ENCODE measurements around the gene PDZD7.
"Not testable (repeated sequence)": the region's sequence is repeated elsewhere in the genome, so short reads cannot be mapped to it uniquely, and the experiment has no call there.

PDZD7 gene

DNA sequence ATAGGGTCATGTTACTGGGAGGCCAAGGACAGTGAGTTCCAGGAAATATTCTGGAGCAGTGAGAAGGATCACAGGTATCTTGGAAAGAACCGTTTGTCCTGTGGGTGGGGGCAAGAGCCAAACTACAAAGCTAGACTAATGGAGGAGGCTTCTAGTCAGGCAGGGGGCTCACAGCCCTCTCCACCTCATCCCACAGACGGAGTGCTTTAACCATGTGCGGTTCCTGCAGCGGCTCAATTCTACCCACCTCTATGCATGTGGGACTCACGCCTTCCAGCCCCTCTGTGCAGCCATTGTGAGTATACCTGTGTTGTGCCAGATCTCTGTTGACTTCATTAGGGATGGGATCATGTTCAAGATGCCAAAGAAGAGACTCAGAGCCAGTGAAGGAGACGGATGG is 53.5 kb downstream of the PDZD7 start:
- no peak overlapping the region for H3K4me3 ChIP-seq (ENCODE audit: low read depth, low read length)
- TF ChIP-seq, protein P1, sequence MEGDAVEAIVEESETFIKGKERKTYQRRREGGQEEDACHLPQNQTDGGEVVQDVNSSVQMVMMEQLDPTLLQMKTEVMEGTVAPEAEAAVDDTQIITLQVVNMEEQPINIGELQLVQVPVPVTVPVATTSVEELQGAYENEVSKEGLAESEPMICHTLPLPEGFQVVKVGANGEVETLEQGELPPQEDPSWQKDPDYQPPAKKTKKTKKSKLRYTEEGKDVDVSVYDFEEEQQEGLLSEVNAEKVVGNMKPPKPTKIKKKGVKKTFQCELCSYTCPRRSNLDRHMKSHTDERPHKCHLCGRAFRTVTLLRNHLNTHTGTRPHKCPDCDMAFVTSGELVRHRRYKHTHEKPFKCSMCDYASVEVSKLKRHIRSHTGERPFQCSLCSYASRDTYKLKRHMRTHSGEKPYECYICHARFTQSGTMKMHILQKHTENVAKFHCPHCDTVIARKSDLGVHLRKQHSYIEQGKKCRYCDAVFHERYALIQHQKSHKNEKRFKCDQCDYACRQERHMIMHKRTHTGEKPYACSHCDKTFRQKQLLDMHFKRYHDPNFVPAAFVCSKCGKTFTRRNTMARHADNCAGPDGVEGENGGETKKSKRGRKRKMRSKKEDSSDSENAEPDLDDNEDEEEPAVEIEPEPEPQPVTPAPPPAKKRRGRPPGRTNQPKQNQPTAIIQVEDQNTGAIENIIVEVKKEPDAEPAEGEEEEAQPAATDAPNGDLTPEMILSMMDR (IDR thresholded peaks at IDR 0.05; ENCODE audit: insufficient read depth, low read depth, low read length, missing control alignments), result no peak
- no peak for DNase-seq (ENCODE audit: low read depth)

DNA sequence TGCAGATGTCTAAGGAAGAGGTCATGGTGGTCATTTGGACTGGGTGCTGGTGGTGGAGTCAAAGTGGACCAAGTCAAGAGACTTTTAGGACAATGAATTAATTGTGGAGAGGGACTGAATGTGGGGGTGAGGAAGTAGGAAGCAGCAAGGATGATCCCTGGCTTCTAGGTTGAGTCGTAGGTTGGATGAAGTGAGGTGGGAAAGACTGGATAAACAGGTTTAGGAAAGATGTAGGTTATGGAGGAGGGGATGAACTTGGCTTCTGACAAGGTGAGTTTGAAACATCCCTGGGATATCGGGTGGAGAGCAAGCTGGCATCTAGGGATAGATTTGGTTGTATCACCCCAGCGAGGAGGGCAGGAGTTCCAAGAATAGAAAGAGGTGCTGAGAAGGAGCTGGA is 54.0 kb downstream of the PDZD7 start:
- no peak for DNase-seq (ENCODE audit: low read depth)
- TF ChIP-seq, protein P1 (IDR thresholded peaks at IDR 0.05; ENCODE audit: insufficient read depth, low read depth, low read length, missing control alignments), result no peak
- no peak overlapping the region for H3K4me3 ChIP-seq (ENCODE audit: low read depth, low read length)

DNA sequence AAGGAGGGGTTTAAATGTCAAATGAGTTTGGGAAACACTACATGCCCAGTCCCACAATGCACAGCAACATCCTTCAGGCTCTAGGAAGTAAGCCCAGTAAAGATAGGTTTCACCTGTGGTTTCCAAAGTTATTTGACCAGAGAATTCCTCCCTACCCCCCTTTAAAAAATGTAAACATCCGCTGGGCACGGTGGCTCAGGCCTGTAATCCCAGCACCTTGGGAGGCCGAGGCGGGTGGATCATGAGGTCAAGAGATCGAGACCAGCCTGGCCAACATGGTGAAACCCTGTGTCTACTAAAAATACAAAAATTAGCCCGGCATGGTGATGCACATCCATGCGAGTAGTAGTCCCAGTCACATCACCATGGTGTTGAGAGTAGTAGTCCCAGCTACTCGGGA is 55.5 kb downstream of the PDZD7 start:
- DNase-seq (ENCODE audit: low read depth); H3K4me3 ChIP-seq (ENCODE audit: low read depth, low read length): not testable (repeated sequence)

DNA sequence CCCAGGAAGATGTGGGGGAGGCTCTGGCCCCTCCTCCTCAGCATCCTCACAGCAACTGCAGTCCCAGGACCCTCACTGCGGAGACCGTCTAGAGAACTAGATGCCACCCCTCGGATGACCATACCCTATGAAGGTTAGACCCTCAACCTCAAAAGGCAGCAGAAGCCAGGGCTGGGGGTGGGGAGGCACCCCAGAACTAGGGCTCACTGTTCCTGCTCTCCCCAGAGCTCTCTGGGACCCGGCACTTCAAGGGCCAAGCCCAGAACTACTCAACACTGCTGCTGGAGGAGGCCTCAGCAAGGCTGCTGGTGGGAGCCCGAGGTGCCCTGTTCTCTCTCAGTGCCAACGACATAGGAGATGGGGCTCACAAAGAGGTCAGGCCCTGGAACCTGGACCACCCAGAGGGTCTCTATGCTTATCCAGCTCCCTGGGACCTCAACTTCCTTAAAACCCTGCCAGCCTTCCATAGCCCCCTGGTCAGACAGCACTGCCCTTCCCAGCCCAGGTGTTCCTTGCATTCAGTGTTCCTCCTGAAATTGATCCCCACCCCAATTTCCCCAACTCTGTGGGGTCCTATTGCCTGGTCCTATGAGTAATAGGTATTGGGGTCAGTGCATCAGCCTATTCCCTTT is 57.9 kb downstream of the PDZD7 start:
- no peak for DNase-seq (ENCODE audit: low read depth)
- H3K4me3 ChIP-seq (ENCODE audit: low read depth, low read length), result no peak overlapping the region
- TF ChIP-seq, protein P1 (IDR thresholded peaks at IDR 0.05; ENCODE audit: insufficient read depth, low read depth, low read length, missing control alignments), result no peak

DNA sequence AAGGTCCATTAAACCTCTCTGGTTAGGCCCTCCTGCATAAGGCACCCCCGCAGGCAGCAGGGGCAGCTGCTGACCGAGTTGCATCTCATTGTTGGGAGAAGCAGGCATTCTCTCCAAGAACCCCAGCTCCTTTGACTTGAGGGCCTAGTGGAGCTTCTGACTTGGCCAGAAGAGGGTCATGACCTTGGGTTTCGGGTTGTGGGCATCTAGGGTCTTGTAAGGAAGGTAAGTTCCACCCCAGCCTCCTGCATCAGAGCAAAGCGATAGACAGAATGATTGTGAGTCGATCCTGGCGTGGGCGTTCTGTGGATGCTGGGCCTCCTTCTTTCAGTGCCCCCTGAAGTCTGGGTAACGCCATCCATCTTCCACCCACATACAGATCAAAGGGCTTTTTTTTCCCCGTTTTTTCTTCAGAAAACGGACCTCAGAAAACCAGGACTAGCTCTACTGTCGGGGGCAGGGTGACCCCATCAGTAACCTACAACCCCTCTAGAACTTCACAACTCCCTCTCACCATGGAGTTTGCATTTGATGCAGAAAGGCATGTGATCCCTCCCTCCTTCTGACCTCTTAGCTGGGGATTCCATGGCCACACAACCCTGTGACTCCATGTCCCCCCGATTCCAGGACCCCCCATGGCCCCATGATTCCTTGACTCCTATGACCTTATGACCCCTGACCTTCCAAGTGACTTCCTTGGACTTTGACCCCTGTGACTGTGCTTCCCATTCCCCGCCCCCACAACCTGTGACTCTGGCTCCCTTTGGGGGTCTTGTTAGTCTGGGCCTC is 58.6 kb downstream of the PDZD7 start:
- TF ChIP-seq, protein P1 (IDR thresholded peaks at IDR 0.05; ENCODE audit: insufficient read depth, low read depth, low read length, missing control alignments), result no peak
- no peak for DNase-seq (ENCODE audit: low read depth)
- H3K4me3 ChIP-seq (ENCODE audit: low read depth, low read length), result no peak overlapping the region

DNA sequence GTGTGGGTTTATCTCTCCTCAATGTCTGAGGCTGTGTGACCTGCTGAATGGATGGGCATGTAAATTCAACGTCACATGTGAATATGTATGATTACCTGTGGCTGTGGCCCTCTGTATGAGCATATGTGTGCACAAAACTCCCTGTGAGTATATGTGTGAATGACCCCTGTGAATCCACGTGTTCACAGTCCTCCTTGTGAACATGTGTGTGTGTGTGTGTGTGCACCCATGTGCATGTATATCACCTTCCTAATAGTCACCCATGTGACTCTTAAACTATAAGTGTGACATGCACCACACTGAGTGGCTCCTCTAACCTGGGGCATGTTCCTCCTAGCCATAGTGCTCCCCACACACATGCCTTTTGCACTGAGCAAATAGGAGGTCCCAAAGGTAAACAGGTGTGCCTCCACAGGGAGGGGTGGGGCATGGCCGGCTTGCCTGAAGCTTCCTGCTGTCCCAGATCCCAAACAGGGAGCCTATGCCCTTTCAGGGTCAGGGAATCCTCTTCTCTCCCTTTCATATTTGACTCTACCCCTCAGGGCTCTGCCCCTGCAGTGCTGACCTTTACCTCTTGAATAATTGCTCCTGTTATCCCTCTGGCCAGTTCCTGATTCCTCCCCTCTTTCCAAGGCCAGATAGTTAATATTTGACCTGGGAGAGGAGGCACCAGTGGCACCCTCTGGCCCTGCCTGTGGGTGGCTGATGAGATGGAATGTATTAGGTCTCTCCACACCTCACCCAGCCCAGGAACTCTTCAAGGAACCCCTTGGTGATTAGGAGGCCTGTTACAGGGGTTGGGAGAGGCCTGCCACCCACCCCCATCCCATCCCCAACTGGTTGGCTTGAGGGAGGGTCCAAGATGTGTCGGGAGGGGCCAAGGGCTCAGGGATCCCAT is 59.8 kb downstream of the PDZD7 start:
- TF ChIP-seq, protein P1 (IDR thresholded peaks at IDR 0.05; ENCODE audit: insufficient read depth, low read depth, low read length, missing control alignments), result no peak
- no peak overlapping the region for H3K4me3 ChIP-seq (ENCODE audit: low read depth, low read length)
- no peak for DNase-seq (ENCODE audit: low read depth)

Data from GM12865 (cell line).